Activated CD4-positive, alpha-beta T cell treated with anti-CD3 and anti-CD28 coated beads, Interleukin-2, amount 10 ng/mL, durations not matched to agents 24 days and 14 days (primary cell): Measurements from ENCODE around the gene AOPEP. TPM values are rescaled to one million over a fixed set of nuclear protein-coding genes. Genes with fewer than 3 reads are reported as not detected.

Source experiments
- DNase-seq: peaks from one replicate; pipeline ENCODE4 v3.0.0; 2022
- H3K27ac Mint-ChIP-seq: one replicate; pipeline ENCODE4 v1.8.0; 2022; ENCODE audit warnings: mild to moderate bottlenecking, mixed read lengths
- H3K27me3 Mint-ChIP-seq: one replicate; pipeline ENCODE4 v1.8.0; 2022; ENCODE audit warnings: mixed read lengths
- H3K36me3 Mint-ChIP-seq: one replicate; pipeline ENCODE4 v1.8.0; 2022; ENCODE audit warnings: low read depth, mild to moderate bottlenecking, mixed read lengths
- H3K4me1 Mint-ChIP-seq: one replicate; pipeline ENCODE4 v1.8.0; 2021; ENCODE audit warnings: mixed read lengths
- H3K4me3 Mint-ChIP-seq: one replicate; pipeline ENCODE4 v1.8.0; 2022; ENCODE audit warnings: mild to moderate bottlenecking, moderate library complexity, mixed read lengths
- H3K9me3 Mint-ChIP-seq: one replicate; pipeline ENCODE4 v1.8.0; 2021; ENCODE audit warnings: mixed read lengths
- intact Hi-C: fragments of 100-400 bp; cut with micrococcal nuclease; formaldehyde crosslinking; loops from one replicate; pipeline ENCODE4 v1.15.1; 2023
- total RNA-seq: library from RNA; stranded (reverse); gene quantifications from 2 replicates; pipeline ENCODE4 v1.2.3, GENCODE V29; 2022

AOPEP gene, protein sequence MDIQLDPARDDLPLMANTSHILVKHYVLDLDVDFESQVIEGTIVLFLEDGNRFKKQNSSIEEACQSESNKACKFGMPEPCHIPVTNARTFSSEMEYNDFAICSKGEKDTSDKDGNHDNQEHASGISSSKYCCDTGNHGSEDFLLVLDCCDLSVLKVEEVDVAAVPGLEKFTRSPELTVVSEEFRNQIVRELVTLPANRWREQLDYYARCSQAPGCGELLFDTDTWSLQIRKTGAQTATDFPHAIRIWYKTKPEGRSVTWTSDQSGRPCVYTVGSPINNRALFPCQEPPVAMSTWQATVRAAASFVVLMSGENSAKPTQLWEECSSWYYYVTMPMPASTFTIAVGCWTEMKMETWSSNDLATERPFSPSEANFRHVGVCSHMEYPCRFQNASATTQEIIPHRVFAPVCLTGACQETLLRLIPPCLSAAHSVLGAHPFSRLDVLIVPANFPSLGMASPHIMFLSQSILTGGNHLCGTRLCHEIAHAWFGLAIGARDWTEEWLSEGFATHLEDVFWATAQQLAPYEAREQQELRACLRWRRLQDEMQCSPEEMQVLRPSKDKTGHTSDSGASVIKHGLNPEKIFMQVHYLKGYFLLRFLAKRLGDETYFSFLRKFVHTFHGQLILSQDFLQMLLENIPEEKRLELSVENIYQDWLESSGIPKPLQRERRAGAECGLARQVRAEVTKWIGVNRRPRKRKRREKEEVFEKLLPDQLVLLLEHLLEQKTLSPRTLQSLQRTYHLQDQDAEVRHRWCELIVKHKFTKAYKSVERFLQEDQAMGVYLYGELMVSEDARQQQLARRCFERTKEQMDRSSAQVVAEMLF
- total RNA-seq, result 17.9 and 20.7 TPM in 2 replicates

- Mint-ChIP-seq H3K9me3 (no peaks in the 10 kb centered on the region), H3K36me3 (no peaks in the 10 kb centered on the region), H3K27me3 (no peaks in the 10 kb centered on the region), H3K4me3 (peak within 1 kb of the TSS; percentile 94), H3K27ac (peak within 1 kb of the TSS; percentile 97), H3K4me1 (peaks cover 6% of the 10 kb centered on the region)
- peak; percentile 100 for DNase-seq
- intact Hi-C loops, result loop anchor here (1.0 to 5.0 kb wide), 8 partner anchors 57 to 1691 kb away; partner anchors contain the start of genes ZNF169 and ZNF367
Measured at GRCh38 chr9:94726495-94727191, at the start of gene AOPEP. Gene AOPEP (plus strand): TSS chr9:94726699. CDS start chr9:94759784, 33,085 bp downstream.

DNA sequence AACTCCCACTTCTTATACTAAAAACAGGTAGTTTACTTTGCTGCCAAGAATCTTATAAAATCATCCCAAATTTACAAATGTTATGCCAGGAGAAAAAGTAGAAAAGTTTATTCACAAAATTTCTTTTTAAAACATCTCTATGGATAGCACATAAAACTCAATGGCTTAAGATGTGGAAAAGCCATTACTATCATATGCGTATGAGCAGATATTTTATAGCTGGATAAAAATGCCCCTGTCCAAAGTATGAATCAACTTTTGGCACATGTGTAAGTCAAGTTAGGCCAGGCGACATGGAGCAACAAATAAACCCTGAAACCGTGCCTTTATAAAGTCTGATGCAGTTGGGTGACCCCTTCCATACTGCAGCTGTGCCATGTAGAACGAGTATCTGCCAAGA, 48.6 kb upstream of the AOPEP start:
- intact Hi-C loops, result no loop called here
- Mint-ChIP-seq H3K27me3 (peaks cover 35% of the 10 kb centered on the region), H3K9me3 (no peaks in the 10 kb centered on the region), H3K4me1 (peaks cover 5% of the 10 kb centered on the region), H3K4me3 (no peak overlapping the region), H3K36me3 (no peaks in the 10 kb centered on the region), H3K27ac (no peak overlapping the region)
- DNase-seq, result no peak

GRCh38 chr9:94679587-94679986, 46.9 kb upstream of the AOPEP start:
- no peaks in the 10 kb centered on the region for H3K36me3 Mint-ChIP-seq
- H3K4me3 Mint-ChIP-seq, result no peak overlapping the region
- intact Hi-C loops, result no loop called here
- DNase-seq, result no peak
- no peaks in the 10 kb centered on the region for H3K9me3 Mint-ChIP-seq
- H3K27me3 Mint-ChIP-seq, result peaks cover 32% of the 10 kb centered on the region
- H3K4me1 Mint-ChIP-seq, result peaks cover 5% of the 10 kb centered on the region
- H3K27ac Mint-ChIP-seq, result no peak overlapping the region

GRCh38 chr9:94680020-94680419, 46.5 kb upstream of the AOPEP start:
- DNase-seq, result no peak
- H3K27ac Mint-ChIP-seq, result no peak overlapping the region
- no peaks in the 10 kb centered on the region for H3K36me3 Mint-ChIP-seq
- peaks cover 5% of the 10 kb centered on the region for H3K4me1 Mint-ChIP-seq
- H3K4me3 Mint-ChIP-seq, result no peak overlapping the region
- intact Hi-C loops, result loop anchor here (2.0 to 5.0 kb wide), 2 partner anchors 102 to 1539 kb away; no protein-coding TSS in a partner anchor
- H3K27me3 Mint-ChIP-seq, result peaks cover 32% of the 10 kb centered on the region
- no peaks in the 10 kb centered on the region for H3K9me3 Mint-ChIP-seq

DNA sequence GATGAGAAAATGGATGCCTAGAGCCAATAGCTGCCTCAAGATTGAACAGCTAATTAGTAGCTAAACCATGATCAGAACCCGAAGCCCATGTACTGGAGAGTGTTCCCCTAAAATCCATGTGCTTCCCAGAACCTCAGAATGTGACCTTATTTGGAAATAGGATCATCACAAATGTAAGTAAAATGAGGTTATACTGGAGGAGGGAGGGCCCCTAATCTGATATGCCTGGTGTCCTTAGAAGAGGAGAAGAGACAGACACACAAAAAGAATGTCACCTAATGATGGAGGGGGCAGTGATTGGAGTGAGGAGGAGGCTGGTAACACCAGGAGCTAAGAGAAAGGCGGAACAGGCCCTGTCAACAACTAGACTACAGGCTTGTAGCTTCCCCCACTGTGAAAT, 45.9 kb upstream of the AOPEP start:
- intact Hi-C loops, result loop anchor here (1.0 to 5.0 kb wide), 4 partner anchors 102 to 1538 kb away; no protein-coding TSS in a partner anchor
- Mint-ChIP-seq H3K27ac (no peak overlapping the region), H3K9me3 (no peaks in the 10 kb centered on the region), H3K36me3 (no peaks in the 10 kb centered on the region), H3K27me3 (peaks cover 34% of the 10 kb centered on the region), H3K4me1 (peaks cover 5% of the 10 kb centered on the region), H3K4me3 (no peak overlapping the region)
- DNase-seq, result no peak

DNA sequence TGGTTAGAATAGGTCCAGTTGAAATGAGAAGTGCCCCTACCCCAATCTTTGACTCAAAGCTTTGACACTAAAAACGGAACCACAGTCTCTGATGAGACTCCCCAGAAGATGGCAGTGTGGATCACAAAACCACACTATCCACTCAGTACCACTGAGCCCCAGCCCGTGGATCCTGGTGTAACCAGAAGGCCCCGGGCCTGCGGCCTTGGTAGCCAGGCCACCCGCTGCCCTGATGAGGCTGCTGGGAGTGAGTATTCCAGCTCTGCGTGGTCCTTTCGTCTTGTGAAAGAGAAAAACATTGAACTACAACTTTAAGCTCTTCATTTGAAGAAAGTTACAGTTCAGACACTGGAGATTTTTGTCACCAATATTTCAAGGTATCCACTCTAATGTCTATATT, 45.0 kb upstream of the AOPEP start:
- intact Hi-C loops, result loop anchor here (1.0 to 5.0 kb wide), 4 partner anchors 101 to 1537 kb away; no protein-coding TSS in a partner anchor
- no peak overlapping the region for H3K4me3 Mint-ChIP-seq
- H3K27me3 Mint-ChIP-seq, result peaks cover 41% of the 10 kb centered on the region
- H3K36me3 Mint-ChIP-seq, result no peaks in the 10 kb centered on the region
- peak; percentile 86 for DNase-seq
- no peak overlapping the region for H3K27ac Mint-ChIP-seq
- no peaks in the 10 kb centered on the region for H3K9me3 Mint-ChIP-seq
- H3K4me1 Mint-ChIP-seq, result peaks cover 5% of the 10 kb centered on the region

DNA sequence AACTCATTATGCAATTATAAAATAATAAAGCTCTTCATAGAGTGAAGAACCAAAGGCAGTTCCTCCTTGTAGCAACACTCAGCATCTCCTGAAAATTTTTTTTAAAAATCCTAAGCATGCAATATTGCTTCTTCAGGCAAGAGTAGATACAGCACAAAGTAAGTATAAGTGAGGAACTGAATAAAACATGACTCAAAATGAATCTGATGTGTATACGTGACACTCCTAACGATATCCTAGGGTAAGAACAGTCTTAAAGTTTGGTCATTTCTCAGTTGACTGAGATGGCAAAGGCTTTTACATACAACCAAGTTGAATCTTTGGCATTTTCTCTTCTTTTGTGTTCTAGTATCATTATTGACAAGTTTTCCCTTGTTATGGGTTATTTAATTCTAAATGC, 41.1 kb upstream of the AOPEP start:
- no peaks in the 10 kb centered on the region for H3K9me3 Mint-ChIP-seq
- H3K4me1 Mint-ChIP-seq, result peaks cover 5% of the 10 kb centered on the region
- intact Hi-C loops, result no loop called here
- H3K27me3 Mint-ChIP-seq, result peaks cover 22% of the 10 kb centered on the region
- DNase-seq, result no peak
- H3K4me3 Mint-ChIP-seq, result no peak overlapping the region
- no peak overlapping the region for H3K27ac Mint-ChIP-seq
- no peaks in the 10 kb centered on the region for H3K36me3 Mint-ChIP-seq

DNA sequence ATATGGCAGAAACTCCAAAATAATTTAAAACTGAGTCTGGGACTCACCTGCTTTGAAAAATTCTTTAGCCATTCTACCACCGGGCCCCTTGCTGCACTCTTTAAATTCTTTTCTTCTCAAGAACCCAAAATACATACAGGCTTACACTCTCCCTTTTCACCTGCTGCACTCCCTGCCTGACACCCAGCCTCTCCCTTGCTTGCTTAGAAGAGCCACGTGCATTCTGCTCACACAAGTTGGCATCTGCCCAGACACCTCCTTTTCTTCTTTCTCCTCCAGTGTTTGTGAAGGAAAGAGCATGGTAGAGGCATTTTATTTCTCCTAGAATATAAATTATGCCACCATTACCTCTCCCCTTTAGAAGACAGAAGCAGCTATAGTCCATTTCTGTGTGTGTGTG, 39.0 kb upstream of the AOPEP start:
- intact Hi-C loops, result no loop called here

GRCh38 chr9:94690344-94690743, 36.2 kb upstream of the AOPEP start:
- Mint-ChIP-seq H3K9me3 (no peaks in the 10 kb centered on the region), H3K27me3 (peaks cover 19% of the 10 kb centered on the region), H3K4me3 (no peak overlapping the region), H3K36me3 (no peaks in the 10 kb centered on the region), H3K27ac (no peak overlapping the region), H3K4me1 (no peaks in the 10 kb centered on the region)
- intact Hi-C loops, result no loop called here
- DNase-seq, result no peak

More for the DNA sequence above, 39.0 kb upstream of the AOPEP start:
- Mint-ChIP-seq H3K27ac (no peak overlapping the region), H3K27me3 (peaks cover 17% of the 10 kb centered on the region), H3K4me3 (no peak overlapping the region), H3K9me3 (no peaks in the 10 kb centered on the region), H3K4me1 (no peaks in the 10 kb centered on the region), H3K36me3 (no peaks in the 10 kb centered on the region)
- no peak for DNase-seq

DNA sequence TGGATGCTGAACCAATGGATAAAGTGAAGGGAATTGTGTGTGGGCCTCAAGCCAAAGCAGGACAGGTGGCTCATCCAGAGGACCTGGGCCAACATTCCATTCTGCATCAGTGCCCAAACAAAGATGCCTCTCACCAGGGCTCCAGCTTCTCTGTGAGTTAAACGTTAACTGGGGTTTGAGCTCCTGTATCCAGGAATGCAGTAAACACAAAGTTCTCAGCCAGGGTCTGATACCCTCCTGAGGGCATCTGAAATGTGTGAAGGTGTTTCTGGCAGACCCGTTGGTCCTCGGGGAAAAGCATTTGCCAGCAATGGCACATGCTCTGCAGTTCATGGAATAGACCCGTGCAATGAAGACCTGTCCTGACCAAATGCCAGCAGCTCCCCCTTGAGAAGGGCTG, 33.9 kb upstream of the AOPEP start:
- Mint-ChIP-seq H3K36me3 (no peaks in the 10 kb centered on the region), H3K9me3 (no peaks in the 10 kb centered on the region), H3K4me3 (no peak overlapping the region), H3K4me1 (no peaks in the 10 kb centered on the region), H3K27me3 (peaks cover 17% of the 10 kb centered on the region), H3K27ac (no peak overlapping the region)
- no peak for DNase-seq
- intact Hi-C loops, result no loop called here

DNA sequence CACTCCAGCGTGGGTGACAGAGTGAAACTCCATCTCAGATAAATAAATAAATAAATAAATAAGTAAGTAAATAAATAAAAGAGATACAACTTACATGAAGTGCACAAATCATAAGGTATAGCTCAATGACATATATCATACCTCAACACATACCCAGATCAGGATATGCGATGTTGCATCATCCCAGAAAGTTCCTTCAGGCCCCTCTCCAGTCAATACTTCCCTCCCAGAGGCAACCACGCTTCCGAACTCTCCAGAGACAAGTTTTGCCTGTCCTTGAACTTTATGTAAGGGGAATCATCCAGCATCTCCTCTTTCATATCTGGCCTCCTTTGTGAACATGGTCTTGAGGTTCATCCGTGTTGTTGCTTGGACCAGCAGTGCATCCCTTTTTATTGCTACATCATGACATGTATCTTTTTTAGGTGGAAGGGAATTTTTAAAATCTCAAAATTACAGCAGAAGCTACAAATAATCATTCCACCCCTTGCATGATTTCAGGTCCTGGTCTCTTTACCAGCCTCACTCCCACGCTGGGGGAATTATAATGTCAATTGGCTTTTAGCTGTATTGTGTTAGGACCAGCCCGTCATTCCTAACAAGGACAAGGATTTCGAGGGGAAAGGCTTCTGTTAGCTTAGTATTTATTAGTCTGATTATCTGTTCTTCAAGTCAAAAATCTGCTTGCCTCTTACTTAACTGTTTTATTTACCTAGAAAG, 32.9 kb upstream of the AOPEP start:
- H3K9me3 Mint-ChIP-seq, result no peaks in the 10 kb centered on the region
- no peak for DNase-seq
- intact Hi-C loops, result no loop called here
- no peaks in the 10 kb centered on the region for H3K36me3 Mint-ChIP-seq
- H3K4me1 Mint-ChIP-seq, result no peaks in the 10 kb centered on the region
- no peak overlapping the region for H3K4me3 Mint-ChIP-seq
- peaks cover 16% of the 10 kb centered on the region for H3K27me3 Mint-ChIP-seq
- H3K27ac Mint-ChIP-seq, result no peak overlapping the region

DNA sequence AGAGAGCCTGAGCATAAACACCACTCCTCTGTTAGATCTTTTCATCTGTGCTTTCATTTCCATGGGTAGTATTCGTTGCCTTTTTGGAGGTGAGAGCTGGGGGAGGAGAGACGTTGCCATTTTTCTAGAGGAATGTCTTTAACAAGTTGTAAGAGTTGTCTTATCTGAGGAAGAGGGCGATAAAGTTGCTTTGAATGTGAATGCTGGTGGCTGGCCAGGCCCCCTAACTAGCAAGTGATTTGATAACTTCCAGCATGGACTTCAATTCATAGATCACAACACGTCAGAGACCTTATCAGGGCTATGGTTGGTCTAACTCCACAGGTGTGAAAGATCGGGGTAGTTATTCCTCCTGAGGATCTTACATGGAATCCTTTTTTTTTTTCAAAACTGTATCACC, 30.0 kb upstream of the AOPEP start:
- no peaks in the 10 kb centered on the region for H3K36me3 Mint-ChIP-seq
- H3K4me3 Mint-ChIP-seq, result no peak overlapping the region
- intact Hi-C loops, result no loop called here
- no peaks in the 10 kb centered on the region for H3K9me3 Mint-ChIP-seq
- H3K4me1 Mint-ChIP-seq, result no peaks in the 10 kb centered on the region
- no peak overlapping the region for H3K27ac Mint-ChIP-seq
- no peak for DNase-seq
- peaks cover 18% of the 10 kb centered on the region for H3K27me3 Mint-ChIP-seq

GRCh38 chr9:94697972-94698581, 28.4 kb upstream of the AOPEP start:
- Mint-ChIP-seq H3K27ac (no peak overlapping the region), H3K4me1 (no peaks in the 10 kb centered on the region), H3K4me3 (no peak overlapping the region), H3K36me3 (no peaks in the 10 kb centered on the region), H3K9me3 (no peaks in the 10 kb centered on the region), H3K27me3 (peaks cover 17% of the 10 kb centered on the region)
- intact Hi-C loops, result no loop called here
- DNase-seq, result no peak
